Activated CD4-positive, alpha-beta T cell treated with anti-CD3 and anti-CD28 coated beads for 48 hours (primary cell): Measurements from ENCODE around the gene TMEM254.
A peak's percentile ranks its signal among the peaks of the same experiment; 100 is the strongest.
"Not testable (repeated sequence)": the region's sequence is repeated elsewhere in the genome, so short reads cannot be mapped to it uniquely, and the experiment has no call there.

Experiments
- DNase-seq: peaks from one replicate; pipeline ENCODE4 v3.0.0-alpha.2; 2020

Gene TMEM254

DNA sequence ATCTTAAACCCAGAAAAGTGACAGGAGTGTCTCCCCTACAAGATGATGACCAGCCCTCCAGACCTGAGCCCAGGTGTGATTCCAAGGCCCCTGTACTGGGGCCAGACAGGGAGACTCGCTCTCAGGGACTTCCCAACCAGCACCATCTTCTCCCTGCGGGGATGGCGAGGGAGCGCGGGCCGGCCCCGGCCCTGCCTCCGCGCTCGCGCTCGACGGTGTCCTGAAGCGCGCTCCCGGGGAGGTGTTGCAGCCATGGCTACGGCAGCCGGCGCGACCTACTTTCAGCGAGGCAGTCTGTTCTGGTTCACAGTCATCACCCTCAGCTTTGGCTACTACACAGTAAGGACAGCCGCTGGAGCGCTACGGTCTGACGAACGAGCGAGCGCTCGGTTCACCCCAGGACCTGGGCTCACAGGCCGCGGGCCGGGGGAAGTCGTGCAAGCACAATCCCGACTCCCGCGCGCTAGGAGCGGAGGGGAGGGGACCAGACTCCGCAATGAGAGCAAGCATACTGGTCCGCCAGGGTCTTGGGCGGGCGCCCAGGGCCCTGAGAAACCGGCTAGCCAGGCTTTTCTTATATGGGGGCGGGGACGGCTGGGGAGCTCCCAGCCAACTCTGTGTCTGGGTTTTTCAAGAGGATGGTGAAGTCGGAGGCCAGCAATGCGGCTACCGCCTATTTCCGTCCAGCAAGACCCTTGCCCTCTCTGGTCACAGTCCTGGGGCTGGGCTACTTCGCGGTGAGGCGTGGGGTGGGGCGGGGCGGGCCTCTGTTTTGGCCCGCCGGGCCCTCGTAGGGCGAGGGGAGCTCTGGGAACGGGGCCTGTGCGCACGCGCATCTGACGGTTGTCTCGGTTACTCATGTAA is at the start of gene TMEM254:
TSS of gene TMEM254 (plus strand) at position 218 of the 864 bp plus-strand sequence. CDS start at position 253, 35 bp downstream.
- peak; percentile 94 for DNase-seq

DNA sequence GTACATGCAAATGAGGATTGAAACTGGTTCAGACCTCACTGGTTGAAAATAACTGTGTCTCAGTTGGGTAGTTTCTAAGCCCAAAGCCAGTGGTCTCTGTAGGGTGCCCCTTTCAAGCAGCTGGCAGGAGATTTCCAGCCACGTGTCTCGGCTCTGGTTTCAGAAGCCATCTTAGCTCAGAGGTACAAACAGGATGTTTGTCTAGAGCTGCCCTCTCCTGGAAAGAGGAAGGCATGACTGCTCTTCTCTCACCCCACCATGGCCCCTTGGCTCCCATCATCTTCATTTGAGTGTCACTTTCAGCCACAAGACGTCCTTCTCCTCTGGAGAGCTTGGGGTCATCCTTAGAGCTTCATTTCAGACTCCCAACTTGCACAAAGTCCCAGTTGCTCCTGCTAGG is 49.3 kb upstream of the TMEM254 start:
- peak; percentile 5 for DNase-seq

DNA sequence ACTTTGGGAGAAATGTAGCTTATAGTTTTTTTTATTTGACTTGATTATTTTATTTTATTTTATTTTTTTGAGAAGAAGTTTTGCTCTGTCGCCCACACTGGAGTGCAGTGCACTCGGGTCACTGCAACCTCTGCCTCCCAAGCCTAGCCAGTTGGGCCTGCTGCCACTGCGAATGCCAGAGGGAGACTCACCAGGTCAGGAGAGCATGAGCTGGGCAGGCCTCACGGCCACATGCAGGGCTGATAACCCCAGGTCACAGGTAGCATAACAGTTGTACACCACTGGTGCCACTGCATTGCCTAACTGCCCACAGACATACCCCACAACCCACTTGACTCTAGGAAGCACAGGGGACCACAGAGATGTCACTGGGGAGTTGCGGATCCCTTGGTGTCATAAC is 48.6 kb upstream of the TMEM254 start:
- not testable (repeated sequence) for DNase-seq

GRCh38 chr10:80032503-80032902 is 46.0 kb upstream of the TMEM254 start:
- DNase-seq, result no peak

DNA sequence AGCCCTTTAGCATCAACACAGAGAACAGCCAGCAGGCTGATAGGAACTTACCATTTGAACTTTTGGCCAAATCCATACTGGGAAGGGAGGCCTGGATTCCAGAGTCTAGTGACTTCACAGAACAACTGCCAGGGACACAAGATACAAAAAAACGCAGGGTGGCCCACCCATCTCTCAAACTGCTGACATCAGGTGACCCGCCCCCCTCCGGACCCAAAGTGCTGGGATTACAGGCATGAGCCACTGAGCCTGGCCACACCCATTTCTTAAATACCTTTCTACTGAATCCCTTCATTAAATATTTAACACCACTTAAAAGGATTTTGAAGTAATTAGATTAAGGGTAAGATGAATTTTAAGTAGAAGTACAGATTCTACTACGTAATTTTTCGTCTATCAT is 43.7 kb upstream of the TMEM254 start:
- DNase-seq, result not testable (repeated sequence)

- DNase-seq, result not testable (repeated sequence)
Measured at GRCh38 chr10:80035430-80035829, 43.0 kb upstream of the TMEM254 start.

- not testable (repeated sequence) for DNase-seq
Measured at GRCh38 chr10:80036921-80037500, 41.5 kb upstream of the TMEM254 start.

DNA sequence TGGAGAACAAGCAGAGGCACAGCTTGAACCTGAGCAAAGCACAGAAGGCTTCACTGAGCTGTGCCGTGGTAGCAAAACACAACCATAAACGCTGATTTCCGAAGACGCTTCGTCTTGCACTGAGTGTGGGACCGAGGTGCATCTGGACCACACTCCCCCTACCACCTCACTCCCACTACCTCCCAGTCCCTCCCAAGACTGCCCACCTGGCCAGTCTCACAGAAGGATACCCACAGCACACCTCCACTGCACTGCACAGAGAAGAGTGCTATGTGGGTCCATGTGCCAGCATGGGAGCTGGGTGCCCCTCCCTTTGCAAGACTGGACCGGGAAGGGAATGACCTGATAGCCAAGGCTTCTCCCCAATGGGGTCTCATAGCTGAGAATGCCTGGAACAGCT is 40.2 kb upstream of the TMEM254 start:
- DNase-seq, result not testable (repeated sequence)

- no peak for DNase-seq
Measured at GRCh38 chr10:80041162-80041561, 37.3 kb upstream of the TMEM254 start.

DNA sequence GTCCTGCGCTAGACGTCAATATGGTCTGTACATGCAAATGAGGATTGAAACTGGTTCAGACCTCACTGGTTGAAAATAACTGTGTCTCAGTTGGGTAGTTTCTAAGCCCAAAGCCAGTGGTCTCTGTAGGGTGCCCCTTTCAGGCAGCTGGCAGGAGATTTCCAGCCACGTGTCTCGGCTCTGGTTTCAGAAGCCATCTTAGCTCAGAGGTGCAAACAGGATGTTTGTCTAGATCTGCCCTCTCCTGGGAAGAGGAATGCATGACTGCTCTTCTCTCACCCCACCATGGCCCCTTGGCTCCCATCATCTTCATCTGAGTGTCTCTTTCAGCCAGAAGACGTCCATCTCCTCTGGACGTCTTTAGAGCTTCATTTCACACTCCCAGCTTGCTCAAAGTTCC is 33.5 kb upstream of the TMEM254 start:
- not testable (repeated sequence) for DNase-seq

- peak; percentile 82 for DNase-seq
Measured at GRCh38 chr10:80046629-80047441, 31.6 kb upstream of the TMEM254 start.

DNA sequence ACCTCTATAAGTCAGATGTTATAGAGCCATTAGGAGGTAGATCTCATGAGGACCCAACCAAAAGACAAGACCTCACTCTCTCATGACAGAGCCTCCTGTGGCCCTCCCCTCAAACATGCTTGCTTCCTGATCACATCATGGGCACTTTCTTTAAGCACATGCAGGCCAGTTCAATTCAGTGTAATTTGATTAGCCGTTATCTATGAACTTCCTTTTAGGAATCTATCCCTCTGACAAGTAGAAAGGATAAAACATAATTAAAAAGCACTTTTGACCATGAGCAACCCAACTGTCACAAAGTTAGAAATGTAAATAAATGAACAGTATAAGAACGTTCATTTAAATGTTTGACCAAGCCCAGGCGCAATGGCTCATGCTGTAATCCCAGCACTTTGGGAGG is 27.7 kb upstream of the TMEM254 start:
- no peak for DNase-seq

GRCh38 chr10:80051993-80052392 is 26.5 kb upstream of the TMEM254 start:
- no peak for DNase-seq

DNA sequence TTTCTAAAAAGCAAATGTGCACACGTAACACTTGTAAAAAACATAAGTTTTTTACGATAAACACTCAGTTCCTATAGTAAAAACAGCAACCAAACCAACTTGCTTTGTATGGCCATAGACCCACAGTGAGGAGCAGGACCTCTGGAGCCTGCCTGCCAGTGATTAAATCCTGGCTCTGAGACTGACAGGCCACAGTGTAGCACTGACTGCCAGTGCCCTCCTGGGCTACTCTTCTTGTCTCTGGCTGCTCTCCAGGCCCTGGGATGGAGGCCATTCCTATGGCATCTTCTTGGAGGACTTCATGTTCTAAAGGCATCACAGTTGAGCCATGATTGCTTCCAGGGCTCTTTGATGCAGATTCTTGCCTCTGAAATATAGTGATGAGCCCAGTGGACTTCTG is 22.7 kb upstream of the TMEM254 start:
- no peak for DNase-seq

GRCh38 chr10:80057171-80057570 is 21.3 kb upstream of the TMEM254 start:
- DNase-seq, result no peak

- no peak for DNase-seq
Measured at GRCh38 chr10:80064120-80064886, 14.2 kb upstream of the TMEM254 start.

DNA sequence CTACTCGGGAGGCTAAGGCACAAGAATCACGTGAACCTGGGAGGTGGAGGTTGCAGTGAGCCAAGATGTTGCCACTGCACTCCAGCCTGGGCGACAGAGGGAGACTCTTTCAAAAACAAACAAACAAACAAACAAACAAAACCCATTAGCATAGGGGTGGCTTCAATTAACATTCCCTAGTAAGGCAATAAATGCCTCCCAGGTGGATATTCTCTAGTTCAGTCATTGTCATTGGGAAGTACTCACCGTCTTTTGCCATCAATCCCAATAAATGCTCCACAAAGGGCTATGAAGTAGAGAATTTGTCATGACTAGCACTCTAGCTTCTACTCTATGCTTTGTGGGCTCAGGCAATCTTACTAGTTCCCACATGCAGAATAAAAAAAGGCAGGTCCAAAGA is 11.7 kb upstream of the TMEM254 start:
- no peak for DNase-seq

DNA sequence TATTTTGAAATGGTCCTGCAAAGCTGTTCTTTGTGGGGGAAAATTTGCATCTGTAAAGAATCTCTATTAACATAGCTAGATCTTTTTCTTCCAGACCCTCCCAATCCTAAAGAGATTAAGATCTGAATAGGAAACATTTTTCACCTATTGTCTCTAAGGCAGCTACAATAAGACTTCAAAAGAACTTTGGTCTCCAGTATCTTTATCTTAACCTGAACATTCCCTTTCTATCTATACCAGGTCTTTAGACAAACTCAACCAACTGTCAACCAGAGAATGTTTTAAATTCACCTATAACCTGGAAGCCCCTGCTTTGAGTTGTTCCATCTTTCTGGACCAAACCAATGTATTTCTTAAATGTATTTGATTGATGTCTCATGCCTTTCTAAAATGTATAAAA is 10.6 kb upstream of the TMEM254 start:
- not testable (repeated sequence) for DNase-seq

- DNase-seq, result no peak
Measured at GRCh38 chr10:80068270-80068669, 10.2 kb upstream of the TMEM254 start.

DNA sequence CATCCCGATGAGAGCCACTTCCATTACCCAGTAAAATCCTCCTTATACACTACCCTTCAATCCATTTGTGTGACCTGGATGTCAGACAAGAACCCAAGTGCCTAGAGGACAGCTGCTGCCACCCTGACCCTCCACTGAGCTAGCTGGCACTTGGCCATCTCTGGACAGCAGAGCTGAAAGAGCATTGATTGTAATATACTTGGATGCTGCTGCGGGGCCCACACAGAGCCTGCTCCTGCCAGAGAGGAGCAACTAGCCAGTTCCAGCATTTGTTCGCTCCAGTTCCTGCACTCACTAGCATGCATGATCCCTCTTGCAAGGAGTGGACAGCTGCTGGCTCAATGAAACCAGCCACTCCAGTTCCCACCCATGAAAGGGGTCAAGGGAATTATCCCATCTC is 8.4 kb upstream of the TMEM254 start:
- DNase-seq, result no peak

GRCh38 chr10:80072584-80072983 is 5.9 kb upstream of the TMEM254 start:
- no peak for DNase-seq

DNA sequence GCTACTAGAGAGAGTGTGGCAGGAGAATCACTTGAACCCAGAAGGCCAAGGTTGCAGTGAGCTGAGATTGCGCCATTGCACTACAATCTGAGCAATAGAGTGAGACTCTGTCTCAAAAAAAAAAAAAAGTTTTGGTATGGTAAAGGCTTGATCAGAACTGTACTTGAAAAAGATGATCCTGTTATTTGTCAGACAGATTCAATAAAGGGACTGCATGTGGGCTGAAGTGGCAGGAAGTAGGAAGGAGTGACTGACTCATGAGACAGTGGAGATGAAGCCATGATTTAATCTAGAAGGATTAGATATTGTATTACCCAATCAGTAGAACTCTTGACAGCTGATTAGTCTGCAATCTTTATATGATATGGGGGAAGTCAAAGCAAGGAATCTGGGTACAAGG is 2.7 kb upstream of the TMEM254 start:
- peak; percentile 46 for DNase-seq
